Measurements from ENCODE around the gene MAP3K9. TPM values are rescaled to one million over a fixed set of nuclear protein-coding genes. Genes with fewer than 3 reads are reported as not detected.

The MAP3K9 gene
- total RNA-seq, 4 donors from 2014 or later: under 0.01 to 0.38 (median 0.16) TPM; not detected in 1

DNA sequence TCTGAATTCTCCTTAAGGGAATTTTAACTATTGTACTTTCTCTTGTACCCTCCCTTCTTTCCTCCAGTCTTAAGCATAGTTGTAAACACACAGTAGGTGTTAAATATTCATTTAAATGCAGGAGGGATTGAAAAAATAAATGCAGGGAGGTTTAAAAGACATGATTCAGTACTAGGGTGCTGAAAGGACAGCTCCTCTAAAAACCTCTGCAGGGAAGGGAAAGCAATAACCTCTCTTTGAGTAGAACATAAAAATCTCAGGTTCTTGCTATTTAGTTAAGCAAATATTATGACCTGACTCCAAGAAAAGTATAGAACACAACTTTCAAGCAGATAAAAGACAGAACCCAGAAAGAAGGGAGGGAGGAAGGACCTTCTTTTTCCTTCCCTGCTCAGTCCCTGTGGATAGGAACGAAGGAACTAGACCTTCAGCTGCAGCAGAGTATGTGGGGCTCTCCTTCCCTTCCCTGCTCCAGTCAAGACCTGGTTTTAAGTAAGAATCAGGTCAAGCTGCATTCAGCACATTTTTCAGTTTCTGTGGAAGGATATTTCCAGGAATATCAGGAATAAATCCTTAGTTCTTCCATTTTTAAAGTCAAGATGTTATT lies 4.7 kb downstream of the MAP3K9 start:
- TF ChIP-seq, protein P1, sequence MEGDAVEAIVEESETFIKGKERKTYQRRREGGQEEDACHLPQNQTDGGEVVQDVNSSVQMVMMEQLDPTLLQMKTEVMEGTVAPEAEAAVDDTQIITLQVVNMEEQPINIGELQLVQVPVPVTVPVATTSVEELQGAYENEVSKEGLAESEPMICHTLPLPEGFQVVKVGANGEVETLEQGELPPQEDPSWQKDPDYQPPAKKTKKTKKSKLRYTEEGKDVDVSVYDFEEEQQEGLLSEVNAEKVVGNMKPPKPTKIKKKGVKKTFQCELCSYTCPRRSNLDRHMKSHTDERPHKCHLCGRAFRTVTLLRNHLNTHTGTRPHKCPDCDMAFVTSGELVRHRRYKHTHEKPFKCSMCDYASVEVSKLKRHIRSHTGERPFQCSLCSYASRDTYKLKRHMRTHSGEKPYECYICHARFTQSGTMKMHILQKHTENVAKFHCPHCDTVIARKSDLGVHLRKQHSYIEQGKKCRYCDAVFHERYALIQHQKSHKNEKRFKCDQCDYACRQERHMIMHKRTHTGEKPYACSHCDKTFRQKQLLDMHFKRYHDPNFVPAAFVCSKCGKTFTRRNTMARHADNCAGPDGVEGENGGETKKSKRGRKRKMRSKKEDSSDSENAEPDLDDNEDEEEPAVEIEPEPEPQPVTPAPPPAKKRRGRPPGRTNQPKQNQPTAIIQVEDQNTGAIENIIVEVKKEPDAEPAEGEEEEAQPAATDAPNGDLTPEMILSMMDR (IDR thresholded peaks at IDR 0.05; ENCODE audit: low read depth): no peak

DNA sequence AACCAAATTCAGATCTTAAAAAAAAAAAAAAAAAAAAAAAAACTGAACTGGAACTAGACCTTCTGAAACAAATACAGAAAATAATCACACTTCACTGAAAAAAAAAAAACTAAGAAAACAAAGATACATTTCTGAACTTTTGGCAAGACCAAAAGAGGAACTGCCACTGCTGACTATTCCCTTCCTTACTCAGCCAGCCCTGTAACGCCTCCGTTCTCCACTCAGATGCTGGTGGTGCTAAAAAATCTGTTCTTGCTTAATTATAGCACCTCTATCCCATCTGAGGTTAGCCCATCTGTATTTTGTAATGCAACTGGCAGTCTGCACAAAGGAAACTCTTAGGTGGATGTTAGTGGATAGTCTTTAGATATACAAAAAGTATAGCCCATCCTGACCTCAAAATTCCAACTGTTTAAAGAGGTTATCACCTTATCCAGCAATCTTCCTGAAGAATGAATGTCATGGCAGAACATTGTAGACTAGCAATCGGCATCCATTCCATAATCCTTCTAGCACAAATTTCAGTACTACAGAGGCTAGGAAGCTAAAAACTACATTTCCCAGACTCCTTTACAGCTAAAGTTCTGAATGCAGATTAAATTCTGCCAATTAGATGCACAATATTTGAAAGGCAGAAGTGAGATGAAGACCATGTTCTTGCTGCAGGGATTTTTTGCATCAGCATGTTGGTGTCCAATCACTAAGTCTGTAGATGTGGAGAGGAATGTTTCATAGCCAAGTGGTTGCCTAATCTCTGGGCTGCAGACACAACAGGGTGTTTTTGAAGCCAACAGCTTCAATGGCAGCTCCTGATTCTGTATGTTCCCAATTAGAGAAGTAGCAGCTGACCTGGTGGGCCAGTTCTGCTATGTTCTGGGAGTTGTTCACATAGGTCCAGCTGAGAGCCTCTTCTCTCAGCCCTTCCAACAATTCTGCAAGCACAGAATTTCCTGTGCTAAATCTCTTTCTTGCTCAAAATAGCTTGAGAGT lies 5.7 kb downstream of the MAP3K9 start:
- TF ChIP-seq, protein P1 (IDR thresholded peaks at IDR 0.05; ENCODE audit: low read depth): no peak

DNA sequence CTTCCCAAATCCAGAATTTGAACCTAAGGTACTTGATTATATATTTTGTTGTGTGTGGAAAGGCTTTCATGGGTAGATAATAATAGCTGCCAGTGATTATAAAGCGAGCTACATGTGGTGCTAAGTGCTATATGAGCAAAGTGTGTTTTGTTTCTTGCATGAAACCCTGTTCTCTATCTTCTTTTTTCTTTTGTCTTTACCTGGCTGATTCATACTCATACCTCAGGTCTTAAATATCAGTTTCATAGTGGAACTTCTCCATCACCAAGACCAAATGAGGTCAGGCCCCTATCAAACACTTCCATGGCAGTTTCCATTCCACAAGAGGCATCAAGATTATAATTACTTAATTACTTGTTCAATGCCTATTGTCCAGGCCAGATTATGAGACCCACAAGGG lies 6.9 kb downstream of the MAP3K9 start:
- TF ChIP-seq, protein P1 (IDR thresholded peaks at IDR 0.05; ENCODE audit: low read depth): no peak

DNA sequence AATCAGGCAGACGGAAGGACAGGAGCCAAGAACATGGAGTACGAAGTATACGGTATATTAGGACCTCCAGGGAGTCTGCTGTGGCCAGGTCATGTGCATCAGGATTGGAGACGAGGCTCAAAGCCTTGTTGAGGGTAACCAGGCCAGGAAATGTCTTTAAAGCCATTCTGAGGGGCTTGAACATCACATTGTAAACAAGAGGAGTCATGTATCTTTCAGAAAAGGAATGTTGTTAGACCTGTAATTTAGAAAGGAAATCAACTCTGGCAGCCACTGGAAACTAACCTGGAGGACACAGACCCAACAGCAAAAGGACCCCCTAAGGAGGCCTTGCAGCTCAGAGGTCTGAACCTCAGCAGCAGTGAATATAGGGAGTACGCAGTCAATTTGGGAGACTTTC lies 7.5 kb downstream of the MAP3K9 start:
- TF ChIP-seq, protein P1 (IDR thresholded peaks at IDR 0.05; ENCODE audit: low read depth): no peak

DNA sequence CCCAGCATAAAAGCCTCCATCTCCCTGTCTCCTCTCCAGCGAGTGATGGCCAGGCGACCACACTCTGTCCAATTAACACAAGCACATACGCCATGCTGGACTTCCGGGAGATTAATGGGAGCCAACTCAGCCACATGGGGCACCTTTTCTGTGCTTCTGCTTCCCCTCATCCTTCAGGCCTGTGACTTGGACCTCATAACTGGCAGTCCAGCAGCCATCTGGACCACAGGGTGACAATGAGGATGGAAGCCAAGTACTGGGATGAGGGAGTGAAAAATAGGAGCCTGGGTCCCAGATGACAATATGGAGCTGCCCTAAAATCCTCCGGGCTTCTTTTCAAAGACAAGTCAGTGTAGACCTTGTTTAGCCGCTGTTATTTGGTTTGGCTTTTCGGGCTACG lies 12.8 kb downstream of the MAP3K9 start:
- TF ChIP-seq, protein P1 (IDR thresholded peaks at IDR 0.05; ENCODE audit: low read depth): no peak

DNA sequence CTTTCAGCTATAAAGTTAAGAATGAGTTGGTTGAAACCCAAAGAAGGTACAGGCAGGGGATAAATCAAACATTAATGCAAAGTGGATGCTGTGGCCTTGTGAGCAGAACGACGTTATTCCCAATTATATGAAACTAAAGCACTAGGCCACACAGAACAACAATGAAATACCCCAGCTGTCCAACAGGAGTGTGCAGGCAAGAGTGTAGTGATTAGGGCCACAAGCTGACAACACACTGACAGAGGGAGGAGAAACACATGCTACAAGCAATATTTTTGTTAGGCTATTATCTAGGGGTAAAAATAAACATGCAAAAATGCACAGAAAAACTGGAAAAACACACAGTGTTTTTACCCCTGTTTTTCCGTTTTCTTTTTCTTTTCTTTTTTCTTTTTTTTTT lies 15.0 kb downstream of the MAP3K9 start:
- TF ChIP-seq, protein P1 (IDR thresholded peaks at IDR 0.05; ENCODE audit: low read depth): no peak

DNA sequence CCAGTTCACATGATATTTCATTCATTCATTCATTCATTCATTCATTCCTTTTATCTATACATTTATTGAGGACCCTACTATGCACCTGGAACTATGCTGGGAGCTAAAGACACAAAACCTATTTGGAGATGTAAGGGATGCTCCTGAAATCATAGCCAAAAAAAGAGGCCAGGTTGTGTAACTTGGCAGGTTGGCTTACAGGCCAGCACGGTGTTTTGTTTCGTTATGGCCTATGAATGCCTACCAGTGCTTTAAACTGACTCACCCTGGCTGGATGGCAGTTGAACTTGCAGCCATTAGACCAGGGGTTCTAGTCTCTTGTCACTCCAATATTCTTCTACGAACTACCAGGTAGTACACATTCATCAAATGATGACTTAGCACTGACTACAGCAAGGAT lies 15.7 kb downstream of the MAP3K9 start:
- TF ChIP-seq, protein P1 (IDR thresholded peaks at IDR 0.05; ENCODE audit: low read depth): no peak

Measured in subcutaneous adipose tissue (tissue), 4 donors.